ENCODE measurements around the gene DNTT. TPM values are rescaled to one million over a fixed set of nuclear protein-coding genes. Genes with fewer than 3 reads are reported as not detected.

DNTT gene
- polyA plus RNA-seq, 1 experiment, result not detected

DNA sequence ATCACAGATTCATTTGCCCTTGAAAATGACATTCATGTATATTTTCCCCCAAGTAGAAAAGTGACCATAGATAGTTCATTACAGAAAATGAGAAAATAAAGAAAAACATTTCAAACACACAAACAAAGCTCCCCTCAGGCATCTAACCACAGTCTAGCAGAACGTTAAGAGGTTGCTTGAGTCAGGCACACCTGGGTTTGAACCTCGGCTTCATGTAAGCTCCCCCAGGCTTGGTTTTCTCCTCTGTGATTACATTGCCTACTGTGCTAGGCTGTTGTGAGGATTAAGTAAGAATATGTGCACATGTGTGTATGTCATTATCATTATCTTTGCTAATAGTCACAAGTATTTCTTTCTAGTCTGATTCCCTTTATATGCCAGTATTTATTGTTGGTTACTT is 9.1 kb downstream of the DNTT start:
- Histone ChIP-seq H3K27me3 (ENCODE audit: control insufficient read depth, insufficient read depth, low read length) (no peaks in the 10 kb centered on the region), H3K4me3 (ENCODE audit: low read depth, low read length) (no peak overlapping the region), H3K36me3 (ENCODE audit: control insufficient read depth, insufficient read depth, low read length) (no peaks in the 10 kb centered on the region)
- CTCF ChIA-PET, result interaction anchor here (0.7 kb wide), 1 partner anchor 23 kb away, joined by 3 read pairs; no protein-coding TSS in a partner anchor
- POLR2A ChIA-PET, result no interaction called here
- TF ChIP-seq, protein P1, sequence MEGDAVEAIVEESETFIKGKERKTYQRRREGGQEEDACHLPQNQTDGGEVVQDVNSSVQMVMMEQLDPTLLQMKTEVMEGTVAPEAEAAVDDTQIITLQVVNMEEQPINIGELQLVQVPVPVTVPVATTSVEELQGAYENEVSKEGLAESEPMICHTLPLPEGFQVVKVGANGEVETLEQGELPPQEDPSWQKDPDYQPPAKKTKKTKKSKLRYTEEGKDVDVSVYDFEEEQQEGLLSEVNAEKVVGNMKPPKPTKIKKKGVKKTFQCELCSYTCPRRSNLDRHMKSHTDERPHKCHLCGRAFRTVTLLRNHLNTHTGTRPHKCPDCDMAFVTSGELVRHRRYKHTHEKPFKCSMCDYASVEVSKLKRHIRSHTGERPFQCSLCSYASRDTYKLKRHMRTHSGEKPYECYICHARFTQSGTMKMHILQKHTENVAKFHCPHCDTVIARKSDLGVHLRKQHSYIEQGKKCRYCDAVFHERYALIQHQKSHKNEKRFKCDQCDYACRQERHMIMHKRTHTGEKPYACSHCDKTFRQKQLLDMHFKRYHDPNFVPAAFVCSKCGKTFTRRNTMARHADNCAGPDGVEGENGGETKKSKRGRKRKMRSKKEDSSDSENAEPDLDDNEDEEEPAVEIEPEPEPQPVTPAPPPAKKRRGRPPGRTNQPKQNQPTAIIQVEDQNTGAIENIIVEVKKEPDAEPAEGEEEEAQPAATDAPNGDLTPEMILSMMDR (IDR thresholded peaks at IDR 0.05; ENCODE audit: insufficient read depth, low read depth, low read length), result no peak
- no peak for DNase-seq (ENCODE audit: low read depth)

DNA sequence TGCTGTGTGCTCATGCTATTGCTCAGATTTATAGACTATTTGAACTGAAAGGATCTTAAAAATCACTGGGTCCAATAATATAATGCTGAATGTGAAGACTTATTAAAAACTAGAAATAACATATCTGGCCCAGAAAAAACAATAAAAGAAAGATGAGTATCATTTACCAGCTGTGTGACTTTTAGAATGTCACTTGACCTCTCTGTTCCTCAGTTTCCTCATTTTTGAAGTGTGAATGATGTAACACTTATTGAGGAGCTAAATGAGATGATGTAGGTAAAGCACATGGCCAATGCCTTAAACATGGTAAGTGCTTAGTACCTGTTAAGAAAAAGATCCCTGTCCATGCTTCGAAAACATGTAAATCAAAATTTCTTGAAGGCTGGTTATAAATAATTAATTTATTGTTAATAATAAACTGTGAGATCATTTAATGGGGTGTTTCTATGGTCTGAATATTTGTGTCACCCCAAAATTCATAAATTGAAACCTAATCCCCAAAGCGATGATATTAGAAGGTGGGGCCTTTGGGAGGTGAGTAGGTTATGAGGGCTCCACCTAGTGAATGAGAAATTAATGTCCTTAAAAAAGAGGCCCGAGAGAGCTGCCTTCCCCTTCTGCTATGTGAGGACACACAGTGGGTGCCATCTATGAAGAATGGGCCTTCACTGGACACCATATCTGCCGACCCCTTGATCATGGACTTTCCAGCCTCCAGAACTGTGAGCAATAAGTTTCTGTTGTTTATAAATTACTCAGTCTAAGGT is 13.0 kb downstream of the DNTT start:
- H3K4me3 ChIP-seq (ENCODE audit: low read depth, low read length), result no peak overlapping the region
- TF ChIP-seq, protein P1 (IDR thresholded peaks at IDR 0.05; ENCODE audit: insufficient read depth, low read depth, low read length), result no peak
- CTCF ChIA-PET, result interaction anchor here (1.6 kb wide), 1 partner anchor 17 kb away, joined by 3 read pairs; no protein-coding TSS in a partner anchor
- no peak for DNase-seq (ENCODE audit: low read depth)
- POLR2A ChIA-PET, result no interaction called here
- no peaks in the 10 kb centered on the region for H3K27me3 ChIP-seq (ENCODE audit: control insufficient read depth, insufficient read depth, low read length)
- no peaks in the 10 kb centered on the region for H3K36me3 ChIP-seq (ENCODE audit: control insufficient read depth, insufficient read depth, low read length)

DNA sequence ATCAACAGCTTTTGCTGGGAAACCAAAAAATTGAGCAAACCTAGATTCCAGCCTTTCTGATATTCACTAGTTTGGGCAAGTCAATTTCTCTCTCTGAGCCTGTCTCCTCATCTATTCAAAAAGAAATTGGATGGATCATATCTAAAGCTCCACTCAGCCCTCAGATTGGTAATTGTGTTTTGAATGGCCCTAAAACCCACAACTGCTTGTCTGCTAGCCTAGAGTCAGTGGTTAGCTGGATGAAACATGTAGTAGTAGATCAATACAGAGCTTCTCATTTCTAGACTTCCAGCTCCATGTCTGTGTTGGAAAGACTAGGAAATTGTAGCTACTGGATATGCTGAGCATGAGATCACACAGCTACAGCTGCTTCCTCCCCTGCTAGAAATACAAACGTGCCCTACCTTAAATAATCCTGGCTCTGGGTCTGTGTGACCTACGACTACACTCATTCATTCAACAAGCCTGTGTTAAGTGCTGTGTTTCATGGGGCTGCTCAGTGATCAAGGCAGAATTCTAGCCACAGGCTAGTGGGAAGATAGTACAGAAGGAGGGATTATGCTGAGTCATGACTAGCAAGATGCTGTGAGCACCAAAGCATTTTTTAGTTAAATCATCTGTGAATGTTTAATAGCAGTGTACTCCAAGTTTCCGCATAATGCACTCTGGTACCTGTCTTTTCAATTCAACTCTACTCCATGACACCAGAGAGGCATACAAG is 15.7 kb downstream of the DNTT start:
- Histone ChIP-seq H3K27me3 (ENCODE audit: control insufficient read depth, insufficient read depth, low read length) (no peaks in the 10 kb centered on the region), H3K36me3 (ENCODE audit: control insufficient read depth, insufficient read depth, low read length) (no peaks in the 10 kb centered on the region), H3K4me3 (ENCODE audit: low read depth, low read length) (no peak overlapping the region)
- TF ChIP-seq, protein P1 (IDR thresholded peaks at IDR 0.05; ENCODE audit: insufficient read depth, low read depth, low read length), result no peak
- POLR2A ChIA-PET, result no interaction called here
- DNase-seq (ENCODE audit: low read depth), result no peak
- CTCF ChIA-PET, result interaction anchor here (1.0 to 1.3 kb wide), 3 partner anchors 15 to 303 kb away, joined by 3 to 5 read pairs (median 4); no protein-coding TSS in a partner anchor

DNA sequence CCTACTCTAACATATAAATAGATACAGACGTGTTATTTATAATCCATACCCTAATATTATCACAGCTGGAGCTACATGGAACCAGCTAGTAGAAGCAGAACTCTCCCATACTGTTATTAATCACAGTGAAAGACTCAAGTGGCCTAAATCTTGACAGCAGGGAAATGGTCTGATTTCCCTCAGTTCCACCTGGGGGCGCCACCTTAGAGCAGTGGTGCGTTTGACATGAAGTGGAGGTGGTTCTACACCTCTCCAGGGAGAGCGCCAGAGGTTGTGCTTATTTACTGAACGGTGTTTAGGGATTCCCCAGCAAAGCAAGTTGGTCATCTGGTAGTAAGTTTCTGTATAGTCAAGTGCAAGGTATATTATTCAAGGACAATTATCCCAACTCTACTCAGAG is 17.6 kb downstream of the DNTT start:
- ChIA-PET CTCF (interaction anchor here (4.8 kb wide), 1 partner anchor 13 kb away, joined by 28 read pairs; no protein-coding TSS in a partner anchor), POLR2A (no interaction called here)
- no peak for DNase-seq (ENCODE audit: low read depth)
- Histone ChIP-seq H3K4me3 (ENCODE audit: low read depth, low read length) (no peak overlapping the region), H3K36me3 (ENCODE audit: control insufficient read depth, insufficient read depth, low read length) (no peaks in the 10 kb centered on the region), H3K27me3 (ENCODE audit: control insufficient read depth, insufficient read depth, low read length) (no peaks in the 10 kb centered on the region)
- TF ChIP-seq, protein P1 (IDR thresholded peaks at IDR 0.05; ENCODE audit: insufficient read depth, low read depth, low read length), result no peak

DNA sequence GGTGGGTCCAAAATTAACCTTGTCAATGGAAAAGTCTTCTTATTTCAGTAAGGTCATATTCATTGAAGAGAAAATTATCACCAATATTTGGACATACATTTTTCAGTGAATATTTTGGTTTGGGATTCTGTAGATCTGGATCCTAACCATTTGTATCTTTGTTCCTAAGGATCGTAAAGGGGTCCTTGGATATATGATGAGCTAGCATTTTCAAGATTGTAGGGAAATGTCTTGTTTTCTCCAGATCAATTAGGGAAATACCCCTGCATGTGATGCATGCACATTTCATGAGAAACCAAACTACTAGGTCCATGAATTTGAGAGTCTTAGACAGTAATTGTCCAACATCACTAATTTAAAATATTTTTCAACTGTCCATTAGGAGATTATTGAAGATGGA is 18.0 kb downstream of the DNTT start:
- no peak for DNase-seq (ENCODE audit: low read depth)
- CTCF ChIA-PET, result interaction anchor here (0.6 to 4.8 kb wide), 3 partner anchors 13 to 152 kb away, joined by 3 to 28 read pairs (median 3); no protein-coding TSS in a partner anchor
- Histone ChIP-seq H3K36me3 (ENCODE audit: control insufficient read depth, insufficient read depth, low read length) (no peaks in the 10 kb centered on the region), H3K27me3 (ENCODE audit: control insufficient read depth, insufficient read depth, low read length) (no peaks in the 10 kb centered on the region), H3K4me3 (ENCODE audit: low read depth, low read length) (no peak overlapping the region)
- TF ChIP-seq, protein P1 (IDR thresholded peaks at IDR 0.05; ENCODE audit: insufficient read depth, low read depth, low read length), result no peak
- POLR2A ChIA-PET, result no interaction called here

All from BJ (cell line).